Mesothelial cell of epicardium (in vitro differentiated cells): ENCODE data around the gene ADAMTS17. TPM values are rescaled to one million over a fixed set of nuclear protein-coding genes. Genes with fewer than 3 reads are reported as not detected.

Source experiments
- DNase-seq, 2 experiments: peaks; one replicate each; pipeline ENCODE4 v3.0.0; 2021; ENCODE audit warnings: low spot score in 2 of 2; ENCODE audit not compliant: unreplicated experiment in 2 of 2
- H3K27ac Mint-ChIP-seq: 2 replicates; pipeline ENCODE4 v1.8.0; 2021; ENCODE audit warnings: mixed read lengths
- H3K27me3 Mint-ChIP-seq: 2 replicates; pipeline ENCODE4 v1.8.0; 2021; ENCODE audit warnings: low read depth, mixed read lengths
- H3K36me3 Mint-ChIP-seq: 2 replicates; pipeline ENCODE4 v1.8.0; 2021; ENCODE audit warnings: mixed read lengths
- H3K4me1 Mint-ChIP-seq: 2 replicates; pipeline ENCODE4 v1.8.0; 2021; ENCODE audit warnings: mixed read lengths
- H3K4me3 Mint-ChIP-seq: 2 replicates; pipeline ENCODE4 v1.8.0; 2021; ENCODE audit warnings: mild to moderate bottlenecking, moderate library complexity, mixed read lengths
- H3K9me3 Mint-ChIP-seq: 2 replicates; pipeline ENCODE4 v1.8.0; 2021; ENCODE audit warnings: mixed read lengths
- total RNA-seq: library from RNA; stranded (reverse); gene quantifications from 3 replicates; pipeline ENCODE4 v1.2.1, GENCODE V29; 2021
- TF ChIP-seq, protein P1 (sequence below): fragments of 200-600 bp; sonication (generic); IDR thresholded peaks from one replicate; pipeline ENCODE4 v1.5.0; 2021; ENCODE audit warnings: antibody characterized with exemption; ENCODE audit not compliant: unreplicated experiment

Gene ADAMTS17
- total RNA-seq, 1 donor from 2014 or later = 39.4 TPM

- Mint-ChIP-seq H3K36me3 (peaks cover 10% of the 10 kb centered on the region), H3K27ac (no peak overlapping the region), H3K27me3 (no peaks in the 10 kb centered on the region), H3K4me1 (peaks cover 8% of the 10 kb centered on the region), H3K4me3 (no peak overlapping the region), H3K9me3 (peaks cover 13% of the 10 kb centered on the region)
- TF ChIP-seq, protein P1, sequence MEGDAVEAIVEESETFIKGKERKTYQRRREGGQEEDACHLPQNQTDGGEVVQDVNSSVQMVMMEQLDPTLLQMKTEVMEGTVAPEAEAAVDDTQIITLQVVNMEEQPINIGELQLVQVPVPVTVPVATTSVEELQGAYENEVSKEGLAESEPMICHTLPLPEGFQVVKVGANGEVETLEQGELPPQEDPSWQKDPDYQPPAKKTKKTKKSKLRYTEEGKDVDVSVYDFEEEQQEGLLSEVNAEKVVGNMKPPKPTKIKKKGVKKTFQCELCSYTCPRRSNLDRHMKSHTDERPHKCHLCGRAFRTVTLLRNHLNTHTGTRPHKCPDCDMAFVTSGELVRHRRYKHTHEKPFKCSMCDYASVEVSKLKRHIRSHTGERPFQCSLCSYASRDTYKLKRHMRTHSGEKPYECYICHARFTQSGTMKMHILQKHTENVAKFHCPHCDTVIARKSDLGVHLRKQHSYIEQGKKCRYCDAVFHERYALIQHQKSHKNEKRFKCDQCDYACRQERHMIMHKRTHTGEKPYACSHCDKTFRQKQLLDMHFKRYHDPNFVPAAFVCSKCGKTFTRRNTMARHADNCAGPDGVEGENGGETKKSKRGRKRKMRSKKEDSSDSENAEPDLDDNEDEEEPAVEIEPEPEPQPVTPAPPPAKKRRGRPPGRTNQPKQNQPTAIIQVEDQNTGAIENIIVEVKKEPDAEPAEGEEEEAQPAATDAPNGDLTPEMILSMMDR = no peak
- peak in 1 of 2 experiments; percentile 36 for DNase-seq
Observed at GRCh38 chr15:99954361-99955180, 387.2 kb downstream of the ADAMTS17 start.

- Mint-ChIP-seq H3K27me3 (no peaks in the 10 kb centered on the region), H3K9me3 (peaks cover 19% of the 10 kb centered on the region), H3K4me3 (no peak overlapping the region), H3K27ac (no peak overlapping the region), H3K36me3 (peaks cover 15% of the 10 kb centered on the region), H3K4me1 (peaks cover 8% of the 10 kb centered on the region)
- peak in 1 of 2 experiments; percentile 20 for DNase-seq
- TF ChIP-seq, protein P1 = no peak
Observed at GRCh38 chr15:99953886-99954285, 387.9 kb downstream of the ADAMTS17 start.

- no peaks in the 10 kb centered on the region for H3K27me3 Mint-ChIP-seq
- H3K9me3 Mint-ChIP-seq = peaks cover 31% of the 10 kb centered on the region
- H3K4me3 Mint-ChIP-seq = no peak overlapping the region
- DNase-seq = peak in 1 of 2 experiments; percentile 17
- peaks cover 19% of the 10 kb centered on the region for H3K36me3 Mint-ChIP-seq
- TF ChIP-seq, protein P1 = no peak
- no peak overlapping the region for H3K27ac Mint-ChIP-seq
- H3K4me1 Mint-ChIP-seq = peaks cover 8% of the 10 kb centered on the region
Observed at GRCh38 chr15:99951511-99951910, 390.3 kb downstream of the ADAMTS17 start.

DNA sequence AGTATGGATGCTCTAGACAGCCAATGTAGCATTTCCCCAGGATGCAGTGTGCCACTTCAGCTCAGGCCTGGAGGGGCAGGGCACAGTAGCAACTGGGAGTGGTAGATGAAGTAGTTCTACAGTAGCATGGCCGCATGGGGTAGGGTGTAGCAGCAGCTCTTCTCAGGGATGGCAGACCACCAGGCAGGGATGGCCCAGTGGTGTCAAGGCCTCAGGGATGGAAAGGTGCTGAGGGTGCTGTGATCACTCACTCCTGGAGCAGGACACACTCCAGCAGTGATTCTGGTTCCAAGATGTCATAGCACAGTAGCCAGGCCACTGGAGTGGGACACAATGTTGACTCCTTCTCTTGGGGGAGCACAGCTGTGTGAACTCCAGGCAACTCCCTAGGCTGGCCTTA, 397.6 kb downstream of the ADAMTS17 start:
- Mint-ChIP-seq H3K4me1 (no peaks in the 10 kb centered on the region), H3K9me3 (peaks cover 65% of the 10 kb centered on the region), H3K4me3 (no peak overlapping the region), H3K27me3 (no peaks in the 10 kb centered on the region), H3K27ac (no peak overlapping the region), H3K36me3 (peaks cover 14% of the 10 kb centered on the region)
- DNase-seq = peak in 1 of 2 experiments; percentile 31
- TF ChIP-seq, protein P1 = no peak

DNA sequence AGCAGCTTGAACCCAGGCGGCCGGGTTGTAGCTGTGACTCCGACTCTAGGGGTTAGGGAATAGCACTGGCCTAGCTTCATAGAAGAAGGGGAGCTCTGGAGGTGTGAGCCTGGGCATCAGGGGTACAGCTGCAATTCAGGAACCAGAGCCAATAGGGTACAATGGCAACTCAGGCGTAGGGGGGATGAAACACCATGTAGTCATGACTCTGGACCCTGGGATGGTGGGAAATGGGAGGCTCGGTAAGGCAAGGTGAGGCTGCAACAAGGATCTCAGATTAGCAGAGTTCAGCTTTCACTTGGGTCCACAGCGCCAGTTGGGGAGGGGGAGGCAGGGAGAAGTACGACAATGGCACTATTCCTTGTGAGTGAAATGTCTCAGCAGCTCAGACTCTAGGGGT, 398.3 kb downstream of the ADAMTS17 start:
- no peak for DNase-seq
- TF ChIP-seq, protein P1 = no peak
- peaks cover 70% of the 10 kb centered on the region for H3K9me3 Mint-ChIP-seq
- peaks cover 13% of the 10 kb centered on the region for H3K36me3 Mint-ChIP-seq
- no peaks in the 10 kb centered on the region for H3K4me1 Mint-ChIP-seq
- H3K4me3 Mint-ChIP-seq = no peak overlapping the region
- H3K27ac Mint-ChIP-seq = no peak overlapping the region
- no peaks in the 10 kb centered on the region for H3K27me3 Mint-ChIP-seq
